GM21526 (cell line): ENCODE data around the gene MAST4.

Source experiments
- ATAC-seq: cut with Tn5 transposase; IDR thresholded peaks from one replicate; pipeline ENCODE4 v1.9.1; 2021; ENCODE audit warnings: moderate library complexity; ENCODE audit not compliant: unreplicated experiment, low FRiP score

MAST4 gene

GRCh38 chr5:67030289-67031056 is 434.3 kb downstream of the MAST4 start:
- ATAC-seq, result no peak

GRCh38 chr5:67031057-67031443 is 434.9 kb downstream of the MAST4 start:
- no peak for ATAC-seq

- no peak for ATAC-seq
Observed at GRCh38 chr5:67031692-67032091, 435.5 kb downstream of the MAST4 start.

GRCh38 chr5:67032921-67033664 is 436.9 kb downstream of the MAST4 start:
- no peak for ATAC-seq

- no peak for ATAC-seq
Observed at GRCh38 chr5:67033880-67034651, 437.9 kb downstream of the MAST4 start.

- no peak for ATAC-seq
Observed at GRCh38 chr5:67035098-67035740, 439.0 kb downstream of the MAST4 start.

- no peak for ATAC-seq
Observed at GRCh38 chr5:67037171-67037570, 441.0 kb downstream of the MAST4 start.

- no peak for ATAC-seq
Observed at GRCh38 chr5:67038817-67039603, 442.8 kb downstream of the MAST4 start.

- no peak for ATAC-seq
Observed at GRCh38 chr5:67042176-67043003, 446.2 kb downstream of the MAST4 start.

- ATAC-seq, result no peak
Observed at GRCh38 chr5:67043796-67044511, 447.8 kb downstream of the MAST4 start.

GRCh38 chr5:67045816-67046740 is 449.9 kb downstream of the MAST4 start:
- no peak for ATAC-seq

- ATAC-seq, result no peak
Observed at GRCh38 chr5:67047160-67047559, 451.0 kb downstream of the MAST4 start.

GRCh38 chr5:67047616-67048015 is 451.4 kb downstream of the MAST4 start:
- no peak for ATAC-seq

GRCh38 chr5:67050125-67050524 is 453.9 kb downstream of the MAST4 start:
- no peak for ATAC-seq

- ATAC-seq, result no peak
Observed at GRCh38 chr5:67050635-67051034, 454.4 kb downstream of the MAST4 start.

GRCh38 chr5:67051164-67051563 is 455.0 kb downstream of the MAST4 start:
- no peak for ATAC-seq

GRCh38 chr5:67052034-67052433 is 455.8 kb downstream of the MAST4 start:
- no peak for ATAC-seq
